Measurements from ENCODE around the gene IL26.

IL26 gene

GRCh38 chr12:68245180-68246021, 19.8 kb upstream of the IL26 start:
- ChIA-PET POLR2A (interaction anchor here (0.6 to 1.3 kb wide), 3 partner anchors 32 to 48 kb away, joined by 3 to 4 read pairs (median 3); no protein-coding TSS in a partner anchor), CTCF (interaction anchor here (0.6 to 0.7 kb wide), 3 partner anchors 205 to 1254 kb away, joined by 3 to 6 read pairs (median 4); no protein-coding TSS in a partner anchor)
- peak; percentile 24 for DNase-seq (ENCODE audit: extremely low spot score)
- TF ChIP-seq NFRKB (IDR thresholded peaks at IDR 0.05): peak; percentile 42; the same call in 1 of the 2 replicates
- no peak for TF ChIP-seq FOXM1 (IDR thresholded peaks at IDR 0.05; ENCODE audit: borderline replicate concordance)
- TF ChIP-seq ARNT (IDR thresholded peaks at IDR 0.05): no peak
- peak; percentile 84 for TF ChIP-seq PKNOX1 (IDR thresholded peaks at IDR 0.05)
- no peak for TF ChIP-seq SUZ12 (IDR thresholded peaks at IDR 0.05)
- no peak for TF ChIP-seq TARDBP (IDR thresholded peaks at IDR 0.05)
- no peak for TF ChIP-seq LEF1 (IDR thresholded peaks at IDR 0.05; ENCODE audit: borderline replicate concordance)
- TF ChIP-seq BHLHE40 (IDR thresholded peaks at IDR 0.05; ENCODE audit: borderline replicate concordance): no peak
- TF ChIP-seq CTBP1 (IDR thresholded peaks at IDR 0.05; ENCODE audit: borderline replicate concordance): no peak

- DNase-seq (ENCODE audit: extremely low spot score): no peak
- POLR2A ChIA-PET: no interaction called here
- TF ChIP-seq PKNOX1 (IDR thresholded peaks at IDR 0.05): no peak
- TF ChIP-seq NFRKB (IDR thresholded peaks at IDR 0.05): no peak
- TF ChIP-seq SP1 (IDR thresholded peaks at IDR 0.05): no peak
- TF ChIP-seq LEF1 (IDR thresholded peaks at IDR 0.05; ENCODE audit: borderline replicate concordance): no peak
- CTCF ChIA-PET: no interaction called here
Measured at GRCh38 chr12:68242777-68243176, 17.2 kb upstream of the IL26 start.

GRCh38 chr12:68240975-68241374, 15.4 kb upstream of the IL26 start:
- DNase-seq (ENCODE audit: extremely low spot score): no peak
- TF ChIP-seq PKNOX1 (IDR thresholded peaks at IDR 0.05): no peak
- TF ChIP-seq BHLHE40 (IDR thresholded peaks at IDR 0.05; ENCODE audit: borderline replicate concordance): no peak
- no peak for TF ChIP-seq L3MBTL2 (conservative IDR thresholded peaks at IDR 0.05)
- TF ChIP-seq CTBP1 (IDR thresholded peaks at IDR 0.05; ENCODE audit: borderline replicate concordance): no peak
- no peak for TF ChIP-seq FOXA1 (IDR thresholded peaks at IDR 0.05)
- no peak for TF ChIP-seq ELF4 (IDR thresholded peaks at IDR 0.05)
- no peak for TF ChIP-seq FOXM1 (IDR thresholded peaks at IDR 0.05; ENCODE audit: borderline replicate concordance)
- no peak for TF ChIP-seq FOXK2 (IDR thresholded peaks at IDR 0.05)
- TF ChIP-seq LEF1 (IDR thresholded peaks at IDR 0.05; ENCODE audit: borderline replicate concordance): no peak
- no peak for TF ChIP-seq ZNF384 (IDR thresholded peaks at IDR 0.05)
- no peak for TF ChIP-seq TARDBP (IDR thresholded peaks at IDR 0.05)
- no peak for TF ChIP-seq NFRKB (IDR thresholded peaks at IDR 0.05)
- ChIA-PET POLR2A (no interaction called here), CTCF (interaction anchor here (2.2 kb wide), 1 partner anchor 18 kb away, joined by 5 read pairs; no protein-coding TSS in a partner anchor)

GRCh38 chr12:68240079-68240478, 14.5 kb upstream of the IL26 start:
- ChIA-PET CTCF (interaction anchor here (2.2 kb wide), 1 partner anchor 17 kb away, joined by 5 read pairs; no protein-coding TSS in a partner anchor), POLR2A (no interaction called here)
- DNase-seq (ENCODE audit: extremely low spot score): no peak
- TF ChIP-seq ELF4 (IDR thresholded peaks at IDR 0.05): no peak
- no peak for TF ChIP-seq FOXA1 (IDR thresholded peaks at IDR 0.05)
- TF ChIP-seq NFRKB (IDR thresholded peaks at IDR 0.05): no peak
- no peak for TF ChIP-seq HDGF (IDR thresholded peaks at IDR 0.05; ENCODE audit: borderline replicate concordance)
- no peak for TF ChIP-seq ZNF384 (IDR thresholded peaks at IDR 0.05)

GRCh38 chr12:68239309-68239982, 13.8 kb upstream of the IL26 start:
- POLR2A ChIA-PET: no interaction called here
- CTCF ChIA-PET: interaction anchor here (0.6 kb wide), 1 partner anchor 473 kb away, joined by 5 read pairs; no protein-coding TSS in a partner anchor
- DNase-seq (ENCODE audit: extremely low spot score): no peak
- TF ChIP-seq LEF1 (IDR thresholded peaks at IDR 0.05; ENCODE audit: borderline replicate concordance) (no peak), SUZ12 (IDR thresholded peaks at IDR 0.05) (no peak), FOXA1 (IDR thresholded peaks at IDR 0.05) (no peak), FOXM1 (IDR thresholded peaks at IDR 0.05; ENCODE audit: borderline replicate concordance) (no peak), HDGF (IDR thresholded peaks at IDR 0.05; ENCODE audit: borderline replicate concordance) (no peak), CTBP1 (IDR thresholded peaks at IDR 0.05; ENCODE audit: borderline replicate concordance) (no peak), FOXK2 (IDR thresholded peaks at IDR 0.05) (no peak), ARNT (IDR thresholded peaks at IDR 0.05) (no peak)

- TF ChIP-seq HDGF (IDR thresholded peaks at IDR 0.05; ENCODE audit: borderline replicate concordance): no peak
- no peak for TF ChIP-seq L3MBTL2 (conservative IDR thresholded peaks at IDR 0.05)
- TF ChIP-seq BHLHE40 (IDR thresholded peaks at IDR 0.05; ENCODE audit: borderline replicate concordance): no peak
- TF ChIP-seq FOXK2 (IDR thresholded peaks at IDR 0.05): no peak
- TF ChIP-seq SP1 (IDR thresholded peaks at IDR 0.05): no peak
- TF ChIP-seq CTBP1 (IDR thresholded peaks at IDR 0.05; ENCODE audit: borderline replicate concordance): no peak
- no peak for TF ChIP-seq SUZ12 (IDR thresholded peaks at IDR 0.05)
- no peak for TF ChIP-seq ARNT (IDR thresholded peaks at IDR 0.05)
- TF ChIP-seq FOXM1 (IDR thresholded peaks at IDR 0.05; ENCODE audit: borderline replicate concordance): no peak
- no peak for TF ChIP-seq PKNOX1 (IDR thresholded peaks at IDR 0.05)
- no peak for DNase-seq (ENCODE audit: extremely low spot score)
- ChIA-PET CTCF (no interaction called here), POLR2A (no interaction called here)
Measured at GRCh38 chr12:68237619-68238018, 12.0 kb upstream of the IL26 start.

Measured in HEK293T (cell line).